Endodermal cell (in vitro differentiated cells): ENCODE measurements around the gene HOMER2. TPM values are rescaled to one million over a fixed set of nuclear protein-coding genes. Genes with fewer than 3 reads are reported as not detected.

ENCODE experiments used
- DNase-seq: peaks from one replicate; pipeline ENCODE4 v3.0.0-alpha.2; 2017
- H3K27ac ChIP-seq: 2 replicates; pipeline ENCODE4 v1.5.1; 2013; ENCODE audit warnings: mild to moderate bottlenecking, low read depth, low read length, moderate library complexity
- H3K27me3 ChIP-seq: 2 replicates; pipeline ENCODE4 v1.6.1; 2013; ENCODE audit warnings: mild to moderate bottlenecking, low read length, moderate library complexity; ENCODE audit not compliant: insufficient read depth, control insufficient read depth, poor library complexity, severe bottlenecking
- H3K36me3 ChIP-seq: 2 replicates; pipeline ENCODE4 v1.7.0; 2013; ENCODE audit warnings: mild to moderate bottlenecking, low read length, moderate library complexity; ENCODE audit not compliant: control insufficient read depth, insufficient read depth
- H3K4me1 ChIP-seq: one replicate; pipeline ENCODE4 v1.7.0; 2013; ENCODE audit warnings: low read length; ENCODE audit not compliant: control insufficient read depth, insufficient read depth
- H3K4me3 ChIP-seq: 2 replicates; pipeline ENCODE4 v1.5.1; 2013; ENCODE audit warnings: mild to moderate bottlenecking, low read length, moderate library complexity
- H3K9ac ChIP-seq: 2 replicates; pipeline ENCODE4 v1.6.1; 2013; ENCODE audit warnings: mild to moderate bottlenecking, low read length, moderate library complexity; ENCODE audit not compliant: poor library complexity, severe bottlenecking; ENCODE audit errors: extremely low read depth
- H3K9me3 ChIP-seq: 2 replicates; pipeline ENCODE4 v1.6.1; 2013; ENCODE audit warnings: mild to moderate bottlenecking, low read length, moderate library complexity; ENCODE audit not compliant: control insufficient read depth
- H3K27ac Mint-ChIP-seq: 2 replicates; pipeline ENCODE4 v1.8.0; 2020; ENCODE audit warnings: mixed read lengths
- H3K27me3 Mint-ChIP-seq: 2 replicates; pipeline ENCODE4 v1.8.0; 2021; ENCODE audit warnings: mild to moderate bottlenecking, mixed read lengths; ENCODE audit not compliant: insufficient read depth
- H3K36me3 Mint-ChIP-seq: 2 replicates; pipeline ENCODE4 v1.8.0; 2020; ENCODE audit warnings: low read depth, mixed read lengths
- H3K4me1 Mint-ChIP-seq: 2 replicates; pipeline ENCODE4 v1.8.0; 2020; ENCODE audit warnings: mixed read lengths
- H3K4me3 Mint-ChIP-seq: 2 replicates; pipeline ENCODE4 v1.8.0; 2020; ENCODE audit warnings: mild to moderate bottlenecking, moderate library complexity, mixed read lengths
- H3K9me3 Mint-ChIP-seq: 2 replicates; pipeline ENCODE4 v1.8.0; 2020; ENCODE audit warnings: mild to moderate bottlenecking, mixed read lengths
- WGBS, 2 experiments: methylation state at CpG; one replicate each; pipeline versions ENCODE4 v1.1.5 to v1.1.7; 2013; ENCODE audit warnings: missing lambda C conversion rate in 2 of 2, mixed read lengths in 1 of 2; ENCODE audit not compliant: insufficient coverage in 1 of 2, insufficient read length in 1 of 2; 5-methylcytosine and 5-hydroxymethylcytosine counted together
- total RNA-seq, 2 donors: library from RNA; stranded (reverse); fragmentation: NEBNext Ultra II Directional in 1 of 2; extraction: Animal tissue kit (Norgen Biotek cat#: 25700) in 1 of 2; gene quantifications; 2 replicates in 1 of 2; 3 replicates in 1 of 2; pipeline ENCODE4 v1.2.1, GENCODE V29; 2021
- TF ChIP-seq, protein P1 (sequence below): fragments of 200-600 bp; sonication (generic); conservative IDR thresholded peaks from 2 replicates; pipeline ENCODE4 v1.5.0; 2021; ENCODE audit warnings: antibody characterized with exemption, mild to moderate bottlenecking

The HOMER2 gene
- total RNA-seq, 2 donors from 2014 or later = 31.8 to 32.7 TPM

DNA sequence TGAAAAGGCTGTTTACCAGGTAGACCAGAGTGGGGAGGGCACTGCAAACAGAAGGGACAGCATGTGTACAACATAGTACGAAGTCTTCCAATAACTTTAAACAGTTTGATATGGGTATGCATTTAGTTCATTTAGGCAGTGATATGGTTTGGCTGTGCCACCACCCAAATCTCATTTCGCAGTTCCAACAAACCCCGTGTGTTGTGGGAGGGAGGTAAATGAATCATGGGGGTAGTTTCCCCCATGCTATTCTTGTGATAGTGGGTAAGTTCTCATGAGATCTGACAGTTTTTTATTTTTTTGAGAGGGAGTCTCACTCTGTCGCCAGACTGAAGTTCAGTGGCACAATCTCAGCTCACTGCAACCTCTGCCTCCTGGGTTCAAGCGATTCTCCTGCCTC is 25.9 kb upstream of the HOMER2 start:
- Mint-ChIP-seq H3K36me3 (peaks cover 4% of the 10 kb centered on the region), H3K4me3 (no peak overlapping the region), H3K27me3 (peaks cover 4% of the 10 kb centered on the region), H3K9me3 (no peaks in the 10 kb centered on the region), H3K4me1 (no peaks in the 10 kb centered on the region), H3K27ac (no peak overlapping the region)
- 97% methylated on average over 5 of the region's 5 CpGs for WGBS, 2 experiments
- H3K4me3 ChIP-seq = no peak overlapping the region
- no peak for DNase-seq
- no peak overlapping the region for H3K27ac ChIP-seq
- TF ChIP-seq, protein P1, sequence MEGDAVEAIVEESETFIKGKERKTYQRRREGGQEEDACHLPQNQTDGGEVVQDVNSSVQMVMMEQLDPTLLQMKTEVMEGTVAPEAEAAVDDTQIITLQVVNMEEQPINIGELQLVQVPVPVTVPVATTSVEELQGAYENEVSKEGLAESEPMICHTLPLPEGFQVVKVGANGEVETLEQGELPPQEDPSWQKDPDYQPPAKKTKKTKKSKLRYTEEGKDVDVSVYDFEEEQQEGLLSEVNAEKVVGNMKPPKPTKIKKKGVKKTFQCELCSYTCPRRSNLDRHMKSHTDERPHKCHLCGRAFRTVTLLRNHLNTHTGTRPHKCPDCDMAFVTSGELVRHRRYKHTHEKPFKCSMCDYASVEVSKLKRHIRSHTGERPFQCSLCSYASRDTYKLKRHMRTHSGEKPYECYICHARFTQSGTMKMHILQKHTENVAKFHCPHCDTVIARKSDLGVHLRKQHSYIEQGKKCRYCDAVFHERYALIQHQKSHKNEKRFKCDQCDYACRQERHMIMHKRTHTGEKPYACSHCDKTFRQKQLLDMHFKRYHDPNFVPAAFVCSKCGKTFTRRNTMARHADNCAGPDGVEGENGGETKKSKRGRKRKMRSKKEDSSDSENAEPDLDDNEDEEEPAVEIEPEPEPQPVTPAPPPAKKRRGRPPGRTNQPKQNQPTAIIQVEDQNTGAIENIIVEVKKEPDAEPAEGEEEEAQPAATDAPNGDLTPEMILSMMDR = no peak
- no peaks in the 10 kb centered on the region for H3K36me3 ChIP-seq
- H3K4me1 ChIP-seq = no peaks in the 10 kb centered on the region
- no peak overlapping the region for H3K9ac ChIP-seq
- H3K27me3 ChIP-seq = no peaks in the 10 kb centered on the region
- H3K9me3 ChIP-seq = no peaks in the 10 kb centered on the region

DNA sequence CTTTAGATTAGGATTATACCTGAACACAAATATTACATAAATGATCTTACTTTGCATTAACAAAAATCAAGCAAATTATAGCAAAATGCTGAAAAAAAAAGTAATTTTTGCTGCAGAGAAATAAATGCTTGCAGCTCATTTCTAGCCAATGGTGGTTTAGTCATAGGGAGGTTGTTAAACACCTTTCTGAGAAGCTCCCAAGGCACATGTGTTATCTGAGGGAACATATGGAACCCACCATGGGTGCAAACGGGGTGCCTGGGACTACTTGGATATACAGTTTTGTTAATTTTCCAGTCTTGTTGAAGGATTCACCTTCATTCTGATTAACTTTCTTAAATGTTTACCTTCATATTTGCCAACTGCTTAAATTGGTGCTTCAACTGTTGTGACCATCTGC is 24.6 kb upstream of the HOMER2 start:
- peaks cover 4% of the 10 kb centered on the region for H3K27me3 Mint-ChIP-seq
- TF ChIP-seq, protein P1 = no peak
- H3K4me1 ChIP-seq = no peaks in the 10 kb centered on the region

DNA sequence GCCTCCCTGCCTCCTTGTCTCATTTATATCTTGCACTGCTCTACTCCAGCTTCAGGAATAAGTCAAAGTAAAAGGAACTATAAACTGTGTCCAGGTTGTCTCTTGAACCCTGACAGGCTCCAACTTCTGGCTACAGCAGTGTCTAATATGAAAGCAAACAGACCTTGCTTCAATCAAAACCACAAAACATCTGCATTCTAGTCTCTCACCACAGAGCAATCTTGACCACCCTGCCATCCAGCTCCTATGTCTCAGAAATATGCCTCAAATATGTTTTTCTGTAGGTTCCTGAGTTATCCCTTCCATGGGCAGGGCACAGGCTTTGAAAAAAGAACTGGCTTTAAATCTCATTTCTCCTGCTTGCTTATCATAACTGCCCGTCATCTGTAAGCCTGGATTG is 20.5 kb upstream of the HOMER2 start:
- no peaks in the 10 kb centered on the region for H3K4me1 ChIP-seq
- Mint-ChIP-seq H3K4me3 (no peak overlapping the region), H3K4me1 (peaks cover 3% of the 10 kb centered on the region), H3K27ac (no peak overlapping the region), H3K27me3 (peaks cover 2% of the 10 kb centered on the region), H3K36me3 (no peaks in the 10 kb centered on the region), H3K9me3 (no peaks in the 10 kb centered on the region)
- WGBS, 2 experiments = 88% methylated on average over 1 of the region's 1 CpG; no CpG with 5 or more reads in 1 of the 2 experiments
- H3K27me3 ChIP-seq = no peaks in the 10 kb centered on the region
- H3K36me3 ChIP-seq = no peaks in the 10 kb centered on the region
- no peak for DNase-seq
- H3K27ac ChIP-seq = no peak overlapping the region
- H3K9ac ChIP-seq = no peak overlapping the region
- TF ChIP-seq, protein P1 = no peak
- H3K4me3 ChIP-seq = no peak overlapping the region
- H3K9me3 ChIP-seq = no peaks in the 10 kb centered on the region

More for the DNA sequence above, 24.6 kb upstream of the HOMER2 start:
- Mint-ChIP-seq H3K36me3 (peaks cover 4% of the 10 kb centered on the region), H3K27ac (no peak overlapping the region), H3K4me1 (no peaks in the 10 kb centered on the region), H3K9me3 (no peaks in the 10 kb centered on the region), H3K4me3 (no peak overlapping the region)
- Histone ChIP-seq H3K36me3 (no peaks in the 10 kb centered on the region), H3K27ac (no peak overlapping the region), H3K9me3 (no peaks in the 10 kb centered on the region), H3K27me3 (no peaks in the 10 kb centered on the region), H3K9ac (no peak overlapping the region), H3K4me3 (no peak overlapping the region)
- WGBS, 2 experiments = 90 to 96% methylated on average over 1 of the region's 1 CpG
- DNase-seq = no peak
